GM13977 (cell line): ENCODE results near the gene CASP6.

ENCODE experiments used
- DNase-seq: peaks from one replicate; pipeline ENCODE4 v3.0.0; 2012; ENCODE audit warnings: low spot score
- in situ Hi-C: fragments of 300-500 bp; cut with MboI; formaldehyde crosslinking; loops from one replicate; pipeline ENCODE4 v1.12.0; 2022; ENCODE audit warnings: low sequenced_read_pairs, low pct_unique_long_range_greater_than_20kb, mixed read lengths, inconsistent platforms; ENCODE audit not compliant: unreplicated experiment
- TF ChIP-seq, protein P1 (sequence below): IDR thresholded peaks from 2 replicates; pipeline ENCODE4 v1.5.1; 2012; ENCODE audit warnings: mild to moderate bottlenecking, control low read depth; ENCODE audit not compliant: insufficient read depth; ENCODE audit errors: extremely low read depth, missing control alignments

The CASP6 gene

DNA sequence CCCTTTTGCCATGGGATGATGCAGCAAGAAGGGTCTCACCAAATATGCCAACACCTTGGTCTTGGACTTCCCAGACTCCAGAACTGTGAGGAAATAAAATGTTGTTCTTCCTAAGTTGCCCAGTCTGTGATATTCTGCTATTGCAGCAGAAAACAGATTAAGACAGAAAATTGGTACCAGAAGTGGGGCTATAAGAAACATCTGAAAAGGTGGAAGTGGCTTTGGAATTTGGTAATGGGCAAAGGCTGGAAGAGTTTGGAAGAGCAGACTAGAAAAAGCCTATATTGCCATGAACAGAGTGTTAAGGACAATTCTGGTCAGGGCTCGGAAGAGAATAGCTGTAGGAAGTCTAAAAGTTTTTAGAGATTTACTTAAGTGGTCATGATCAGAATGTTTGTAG, 27.4 kb downstream of the CASP6 start:
- in situ Hi-C loops: loop anchor here (25.0 kb wide), 1 partner anchor 239 kb away; the partner anchor contains the start of gene SEC24B
- TF ChIP-seq, protein P1, sequence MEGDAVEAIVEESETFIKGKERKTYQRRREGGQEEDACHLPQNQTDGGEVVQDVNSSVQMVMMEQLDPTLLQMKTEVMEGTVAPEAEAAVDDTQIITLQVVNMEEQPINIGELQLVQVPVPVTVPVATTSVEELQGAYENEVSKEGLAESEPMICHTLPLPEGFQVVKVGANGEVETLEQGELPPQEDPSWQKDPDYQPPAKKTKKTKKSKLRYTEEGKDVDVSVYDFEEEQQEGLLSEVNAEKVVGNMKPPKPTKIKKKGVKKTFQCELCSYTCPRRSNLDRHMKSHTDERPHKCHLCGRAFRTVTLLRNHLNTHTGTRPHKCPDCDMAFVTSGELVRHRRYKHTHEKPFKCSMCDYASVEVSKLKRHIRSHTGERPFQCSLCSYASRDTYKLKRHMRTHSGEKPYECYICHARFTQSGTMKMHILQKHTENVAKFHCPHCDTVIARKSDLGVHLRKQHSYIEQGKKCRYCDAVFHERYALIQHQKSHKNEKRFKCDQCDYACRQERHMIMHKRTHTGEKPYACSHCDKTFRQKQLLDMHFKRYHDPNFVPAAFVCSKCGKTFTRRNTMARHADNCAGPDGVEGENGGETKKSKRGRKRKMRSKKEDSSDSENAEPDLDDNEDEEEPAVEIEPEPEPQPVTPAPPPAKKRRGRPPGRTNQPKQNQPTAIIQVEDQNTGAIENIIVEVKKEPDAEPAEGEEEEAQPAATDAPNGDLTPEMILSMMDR: no peak
- no peak for DNase-seq

DNA sequence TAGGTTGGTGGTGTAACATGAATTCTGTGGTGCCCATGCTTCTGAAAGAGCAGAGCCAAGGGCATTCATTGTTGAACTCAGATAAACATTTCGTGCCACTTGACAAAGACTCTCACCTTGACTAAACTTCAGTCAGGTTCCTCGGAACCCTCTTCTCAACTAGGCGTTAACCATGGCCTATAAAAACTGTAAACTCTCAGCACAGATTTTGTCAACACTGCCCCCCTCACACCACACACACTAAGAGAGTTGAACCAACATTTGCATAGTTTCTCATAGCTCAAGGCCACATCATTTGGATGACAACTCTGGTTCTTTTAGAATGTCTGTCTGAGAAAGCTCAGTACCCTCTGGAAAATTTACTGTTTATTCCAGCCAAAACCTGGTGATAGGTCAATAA, 28.1 kb downstream of the CASP6 start:
- DNase-seq: no peak
- TF ChIP-seq, protein P1: no peak
- in situ Hi-C loops: loop anchor here (25.0 kb wide), 1 partner anchor 238 kb away; the partner anchor contains the start of gene SEC24B

DNA sequence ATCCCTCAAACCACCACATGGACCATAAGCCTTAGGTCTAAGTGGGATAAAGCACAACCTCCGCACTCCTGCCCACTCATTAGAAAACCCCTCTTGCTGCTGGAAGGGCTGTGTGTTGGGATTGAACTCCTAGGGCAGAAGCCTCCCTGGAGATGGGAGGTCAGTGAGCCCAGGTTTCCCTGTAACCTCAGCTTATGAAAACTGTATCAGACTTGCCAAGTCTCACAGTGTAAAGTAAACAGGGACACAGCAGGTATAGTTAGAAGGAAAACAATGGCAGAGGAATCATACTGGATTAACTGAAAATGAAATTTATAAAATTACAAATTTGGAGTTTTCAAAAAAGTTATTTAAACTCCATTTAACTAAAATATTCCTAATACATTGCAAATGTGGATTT, 29.9 kb downstream of the CASP6 start:
- in situ Hi-C loops: no loop called here
- TF ChIP-seq, protein P1: no peak

DNA sequence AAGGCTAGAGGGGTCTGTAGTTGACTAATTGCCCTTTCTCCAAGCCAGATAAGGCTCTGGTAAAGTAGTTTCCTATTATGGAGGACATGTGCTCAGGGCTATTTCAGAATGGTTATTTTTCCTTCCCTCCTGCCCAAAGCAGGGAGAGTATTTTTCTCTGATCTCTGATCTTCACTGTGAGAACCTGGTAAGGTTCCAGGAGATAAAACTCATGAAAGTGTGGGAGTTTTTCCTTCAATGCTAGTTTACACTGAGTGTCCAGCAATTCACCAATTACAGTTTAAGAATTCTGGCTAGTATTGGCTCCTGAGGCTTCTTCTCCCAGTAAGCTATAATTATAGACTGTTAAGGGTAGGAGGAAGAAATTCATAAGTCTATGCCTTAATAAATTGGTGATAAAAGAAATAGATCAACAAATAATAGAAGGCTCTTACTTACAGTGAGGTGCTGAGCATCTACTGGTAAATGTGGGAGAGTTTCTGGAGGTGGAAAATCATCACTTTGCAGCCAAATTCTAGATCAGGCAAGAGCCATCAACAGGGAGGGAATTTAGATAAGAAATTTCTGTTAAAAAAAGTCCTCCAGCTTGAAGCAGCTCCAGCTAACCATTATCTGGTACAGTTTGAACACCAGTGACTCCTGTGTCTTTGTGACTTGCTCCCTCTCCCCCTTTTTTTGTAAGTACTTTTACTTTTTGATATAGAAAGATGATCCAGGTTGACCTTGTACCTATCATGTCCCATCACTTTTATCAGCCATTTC, 30.9 kb downstream of the CASP6 start:
- DNase-seq: no peak
- in situ Hi-C loops: no loop called here
- TF ChIP-seq, protein P1: no peak

More for the DNA sequence above, 29.9 kb downstream of the CASP6 start:
- DNase-seq: no peak

DNA sequence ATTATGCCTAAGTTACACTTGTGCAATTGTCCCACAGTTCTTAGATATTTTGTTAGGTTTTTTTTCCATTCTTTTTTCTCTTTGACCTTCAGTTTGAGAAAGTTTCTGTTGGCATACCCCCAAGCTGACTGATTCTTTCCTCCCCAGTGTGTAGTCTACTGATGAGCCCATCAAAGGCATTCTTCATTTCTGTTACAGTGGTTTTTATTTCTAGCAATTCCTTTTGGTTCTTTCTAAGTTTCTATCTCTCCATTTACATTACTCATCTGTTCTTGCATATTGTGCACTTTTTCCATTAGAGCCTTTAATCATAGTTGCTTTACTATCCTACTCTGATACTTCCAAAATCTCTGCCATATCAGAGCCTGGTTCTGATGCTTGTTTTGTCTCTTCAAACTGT, 31.9 kb downstream of the CASP6 start:
- in situ Hi-C loops: no loop called here
- TF ChIP-seq, protein P1: no peak
- no peak for DNase-seq

DNA sequence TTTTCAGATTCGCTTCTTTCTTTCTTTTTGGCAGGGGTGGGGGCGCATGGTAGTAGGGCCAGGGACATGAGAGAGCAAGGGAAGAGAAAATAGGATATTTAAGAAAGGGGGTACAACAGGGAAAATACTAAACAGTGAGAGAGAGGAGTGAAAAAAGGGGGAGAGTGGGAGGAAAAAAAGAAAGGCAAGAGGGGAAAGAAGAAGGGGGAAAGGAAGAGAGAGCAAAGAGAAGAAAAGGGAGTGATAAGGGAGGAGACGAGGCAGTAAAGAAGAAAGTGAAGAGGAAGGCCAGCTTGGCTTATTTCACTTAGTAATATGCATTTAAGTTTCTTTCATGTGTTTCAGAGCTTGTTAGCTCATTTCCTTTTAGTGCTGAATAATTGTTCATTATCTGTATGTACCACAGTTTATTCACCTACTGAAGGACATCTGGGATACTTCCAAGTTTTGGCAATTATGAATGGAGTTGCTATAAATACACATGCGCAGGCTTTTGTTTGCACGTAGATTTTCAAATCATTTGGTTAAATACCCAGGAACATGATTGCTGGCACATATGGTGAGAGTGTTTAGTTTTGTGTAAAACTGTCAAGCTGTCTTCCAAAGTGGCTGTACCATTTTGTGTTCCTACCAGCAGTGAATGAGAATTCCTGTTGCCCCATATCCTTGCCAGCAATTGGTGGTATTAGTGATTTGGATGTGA, 37.3 kb downstream of the CASP6 start:
- in situ Hi-C loops: no loop called here
- TF ChIP-seq, protein P1: no peak
- DNase-seq: no peak
